ENCODE data around the gene FLNB. TPM values are rescaled to one million over a fixed set of nuclear protein-coding genes. Genes with fewer than 3 reads are reported as not detected.

FLNB gene
- total and polyA plus RNA-seq, 2 of the 13 experiments (the other 11 are each of a cell fraction or from before 2014, with no cell fraction given): 106 to 130 TPM

GRCh38 chr3:58008141-58009025 lies at the start of gene FLNB (continued):
- TF ChIP-seq NFATC3 (CRISPR knock-in tag; IDR thresholded peaks at IDR 0.05): no peak
- TF ChIP-seq TARDBP (CRISPR knock-in tag; IDR thresholded peaks at IDR 0.05): 0 out of 2 replicates have a peak, but pooled peaks have one; percentile 19
- TF ChIP-seq ZNF33B (CRISPR knock-in tag; IDR thresholded peaks at IDR 0.05): no peak
- TF ChIP-seq GPBP1L1 (CRISPR knock-in tag; IDR thresholded peaks at IDR 0.05): no peak
- TF ChIP-seq ZNF839 (CRISPR knock-in tag; IDR thresholded peaks at IDR 0.05; ENCODE audit: borderline replicate concordance): peak; percentile 41; the same call in 1 of the 2 replicates
- TF ChIP-seq THAP11 (CRISPR knock-in tag; IDR thresholded peaks at IDR 0.05): peak; percentile 11; the same call in 1 of the 2 replicates
- TF ChIP-seq FOXA1 (IDR thresholded peaks at IDR 0.05): no peak
- TF ChIP-seq FOXA1 (CRISPR knock-in tag; IDR thresholded peaks at IDR 0.05): peak; percentile 5; the same call in 1 of the 2 replicates
- TF ChIP-seq GATA4 (IDR thresholded peaks at IDR 0.05; ENCODE audit: borderline replicate concordance, low read depth): 0 out of 2 replicates have a peak, but pooled peaks have one; percentile 67
- TF ChIP-seq SOX5 (CRISPR knock-in tag; IDR thresholded peaks at IDR 0.05; ENCODE audit: borderline replicate concordance): no peak
- peak; percentile 91 for TF ChIP-seq MYPOP (CRISPR knock-in tag; IDR thresholded peaks at IDR 0.05)
- peak; percentile 63; the same call in 1 of the 2 replicates for TF ChIP-seq MXD4 (CRISPR knock-in tag; IDR thresholded peaks at IDR 0.05)
- TF ChIP-seq ZSCAN20 (CRISPR knock-in tag; IDR thresholded peaks at IDR 0.05; ENCODE audit: borderline replicate concordance): peak; percentile 80; the same call in 1 of the 2 replicates
- TF ChIP-seq NR2F6 (IDR thresholded peaks at IDR 0.05): no peak
- TF ChIP-seq NR2F6 (CRISPR knock-in tag; IDR thresholded peaks at IDR 0.05): peak; percentile 25; the same call in 1 of the 2 replicates
- TF ChIP-seq FOXK1 (CRISPR knock-in tag; IDR thresholded peaks at IDR 0.05; ENCODE audit: borderline replicate concordance, low read depth): no peak
- TF ChIP-seq ZKSCAN1 (IDR thresholded peaks at IDR 0.05; ENCODE audit: low read length): no peak
- peak; percentile 94 for TF ChIP-seq SALL1 (CRISPR knock-in tag; IDR thresholded peaks at IDR 0.05)
- no peak for TF ChIP-seq GTF3A (CRISPR knock-in tag; conservative IDR thresholded peaks at IDR 0.05)
- TF ChIP-seq ZNF639 (CRISPR knock-in tag; conservative IDR thresholded peaks at IDR 0.05): no peak; the same call in 1 of the 2 replicates
- TF ChIP-seq DR1 (CRISPR knock-in tag; IDR thresholded peaks at IDR 0.05): no peak; the same call in 1 of the 2 replicates
- peak; percentile 89 for TF ChIP-seq POLR2G (IDR thresholded peaks at IDR 0.05; ENCODE audit: low read depth, low read length)
- TF ChIP-seq ZNF570 (CRISPR knock-in tag; IDR thresholded peaks at IDR 0.05; ENCODE audit: borderline replicate concordance): no peak
- TF ChIP-seq ZNF430 (CRISPR knock-in tag; IDR thresholded peaks at IDR 0.05): no peak; the same call in 1 of the 2 replicates
- TF ChIP-seq GLI4 (CRISPR knock-in tag; IDR thresholded peaks at IDR 0.05; ENCODE audit: borderline replicate concordance): peak; percentile 57; the same call in 1 of the 2 replicates
- peak; percentile 56; the same call in 1 of the 2 replicates for TF ChIP-seq TGIF2 (CRISPR knock-in tag; IDR thresholded peaks at IDR 0.05)
- TF ChIP-seq ARHGAP35 (CRISPR knock-in tag; IDR thresholded peaks at IDR 0.05; ENCODE audit: borderline replicate concordance): peak; percentile 40; the same call in 1 of the 2 replicates
- TF ChIP-seq MEIS1 (CRISPR knock-in tag; IDR thresholded peaks at IDR 0.05; ENCODE audit: borderline replicate concordance): no peak; the same call in 1 of the 2 replicates
